Measurements from ENCODE around the gene ZNF423.

GRCh38 chr16:49597796-49598195 lies 258.1 kb downstream of the ZNF423 start:
- no peak for TF ChIP-seq EP300 (IDR thresholded peaks at IDR 0.05)
- no peak for TF ChIP-seq CTCF (IDR thresholded peaks at IDR 0.05)
- no peak for TF ChIP-seq POLR2A (IDR thresholded peaks at IDR 0.05)
- TF ChIP-seq POLR2AphosphoS5 (IDR thresholded peaks at IDR 0.05): no peak
